KMS-11 (cell line): ENCODE results near the gene CACNA1I.

Experiments used
- H2AFZ ChIP-seq: fragments of 200-600 bp; sonication (generic); 2 replicates; pipeline ENCODE4 v1.6.1; 2016; ENCODE audit warnings: antibody characterized with exemption, mixed run types, low read depth
- H3K27ac ChIP-seq: fragments of 200-600 bp; sonication (generic); 2 replicates; pipeline ENCODE4 v1.6.1; 2016; ENCODE audit warnings: mild to moderate bottlenecking, mixed run types
- H3K27me3 ChIP-seq: fragments of 200-600 bp; sonication (generic); 2 replicates; pipeline ENCODE4 v1.6.1; 2017; ENCODE audit warnings: mild to moderate bottlenecking, low read depth, mixed run types, moderate library complexity; ENCODE audit not compliant: insufficient read depth
- H3K36me3 ChIP-seq: fragments of 200-600 bp; sonication (generic); 2 replicates; pipeline ENCODE4 v1.6.1; 2017; ENCODE audit warnings: mild to moderate bottlenecking, mixed run types; ENCODE audit not compliant: insufficient read depth
- H3K4me1 ChIP-seq: fragments of 200-600 bp; sonication (generic); 2 replicates; pipeline ENCODE4 v1.6.1; 2016; ENCODE audit warnings: mild to moderate bottlenecking, low read depth, mixed run types; ENCODE audit not compliant: poor library complexity, severe bottlenecking
- H3K4me2 ChIP-seq: fragments of 200-600 bp; sonication (generic); 2 replicates; pipeline ENCODE4 v1.7.0; 2016; ENCODE audit warnings: mild to moderate bottlenecking, mixed run types
- H3K4me3 ChIP-seq: fragments of 200-600 bp; sonication (generic); IDR thresholded peaks from 2 replicates; pipeline ENCODE4 v1.6.1; 2017; ENCODE audit warnings: low read depth, low read length, mixed read lengths; ENCODE audit not compliant: insufficient read depth
- H3K79me2 ChIP-seq: fragments of 200-600 bp; sonication (generic); 2 replicates; pipeline ENCODE4 v1.6.1; 2016; ENCODE audit warnings: low read depth, mixed run types; ENCODE audit not compliant: insufficient read depth
- H3K9ac ChIP-seq: fragments of 200-600 bp; sonication (generic); 2 replicates; pipeline ENCODE4 v1.6.1; 2016; ENCODE audit warnings: mild to moderate bottlenecking, mixed run types
- H4K20me1 ChIP-seq: fragments of 200-600 bp; sonication (generic); 2 replicates; pipeline ENCODE4 v1.6.1; 2016; ENCODE audit warnings: mild to moderate bottlenecking, mixed run types; ENCODE audit not compliant: insufficient read depth
- CTCF ChIP-seq: fragments of 200-600 bp; sonication (generic); conservative IDR thresholded peaks from 2 replicates; pipeline ENCODE4 v1.6.1; 2017; ENCODE audit warnings: low read depth, mild to moderate bottlenecking, antibody characterized with exemption, low read length, moderate library complexity, mixed read lengths

The CACNA1I gene

GRCh38 chr22:39683639-39684038, 113.1 kb downstream of the CACNA1I start:
- TF ChIP-seq CTCF: no peak

GRCh38 chr22:39684702-39685281, 114.2 kb downstream of the CACNA1I start:
- no peaks in the 10 kb centered on the region for H3K36me3 ChIP-seq
- H3K27me3 ChIP-seq: peaks cover 63% of the 10 kb centered on the region
- no peaks in the 10 kb centered on the region for H3K79me2 ChIP-seq
- H2AFZ ChIP-seq: no peak overlapping the region
- H3K27ac ChIP-seq: no peak overlapping the region
- H4K20me1 ChIP-seq: no peaks in the 10 kb centered on the region
- H3K4me3 ChIP-seq: no peak overlapping the region
- H3K4me2 ChIP-seq: no peak overlapping the region
- TF ChIP-seq CTCF: no peak
- H3K9ac ChIP-seq: no peak overlapping the region
- H3K4me1 ChIP-seq: no peaks in the 10 kb centered on the region

More at GRCh38 chr22:39683639-39684038, 113.1 kb downstream of the CACNA1I start:
- H3K9ac ChIP-seq: no peak overlapping the region
- no peak overlapping the region for H3K4me2 ChIP-seq
- no peak overlapping the region for H2AFZ ChIP-seq
- H3K27me3 ChIP-seq: peaks cover 56% of the 10 kb centered on the region
- no peaks in the 10 kb centered on the region for H4K20me1 ChIP-seq
- no peaks in the 10 kb centered on the region for H3K4me1 ChIP-seq
- H3K27ac ChIP-seq: no peak overlapping the region
- H3K4me3 ChIP-seq: no peak overlapping the region
- no peaks in the 10 kb centered on the region for H3K36me3 ChIP-seq
- no peaks in the 10 kb centered on the region for H3K79me2 ChIP-seq

- H3K9ac ChIP-seq: no peak overlapping the region
These were observed 115.0 kb downstream of the CACNA1I start for GRCh38 chr22:39685336-39686177.

GRCh38 chr22:39686178-39686620, 115.6 kb downstream of the CACNA1I start:
- Histone ChIP-seq H3K27me3 (peaks cover 72% of the 10 kb centered on the region), H3K4me3 (no peak overlapping the region), H3K9ac (no peak overlapping the region), H3K36me3 (no peaks in the 10 kb centered on the region), H3K4me1 (no peaks in the 10 kb centered on the region), H3K27ac (no peak overlapping the region), H3K79me2 (no peaks in the 10 kb centered on the region), H2AFZ (no peak overlapping the region), H4K20me1 (no peaks in the 10 kb centered on the region), H3K4me2 (no peak overlapping the region)
- TF ChIP-seq CTCF: no peak

More at GRCh38 chr22:39685336-39686177, 115.0 kb downstream of the CACNA1I start:
- Histone ChIP-seq H3K79me2 (no peaks in the 10 kb centered on the region), H2AFZ (no peak overlapping the region), H3K4me1 (no peaks in the 10 kb centered on the region), H3K27ac (no peak overlapping the region), H3K36me3 (no peaks in the 10 kb centered on the region), H3K27me3 (peaks cover 71% of the 10 kb centered on the region), H3K4me3 (no peak overlapping the region), H3K4me2 (no peak overlapping the region), H4K20me1 (no peaks in the 10 kb centered on the region)
- no peak for TF ChIP-seq CTCF
